GM12878 (cell line): ENCODE results near the gene SMAD1. TPM values are rescaled to one million over a fixed set of nuclear protein-coding genes. Genes with fewer than 3 reads are reported as not detected.

Experiments
- ATAC-seq: fragments of 200-7000 bp; cut with Tn5 transposase; 3 replicates; pipeline ENCODE4 v1.9.1; 2020; ENCODE audit warnings: mild to moderate bottlenecking, moderate library complexity
- BruUV-seq: library from RNA; stranded (reverse); fragments of 400-500 nt; replicated peaks from 2 replicates; lab custom pipeline; 2021; lab: Mats Ljungman, UMichigan
- CTCF ChIA-PET: fragments of 300-600 bp; sonication (Branson Sonifier 250); formaldehyde crosslinking; extraction: SDS; loops from one replicate; lab custom pipeline; 2021; ENCODE audit warnings: inconsistent platforms; lab: Yijun Ruan, JAX
- POLR2A ChIA-PET: fragments of 350-600 bp; formaldehyde crosslinking; extraction: SDS; loops from one replicate; lab custom pipeline; 2021; ENCODE audit warnings: inconsistent platforms; lab: Charles Lee
- RAD21 ChIA-PET: fragments of 300-600 bp; sonication (Branson Sonifier 250); formaldehyde crosslinking; loops from one replicate; lab custom pipeline; 2023; ENCODE audit warnings: antibody characterized with exemption; ENCODE audit not compliant: unreplicated experiment; lab: Charles Lee
- SMC1A ChIA-PET: fragments of 300-600 bp; sonication (Branson Sonifier 250); formaldehyde crosslinking; loops from one replicate; lab custom pipeline; 2023; ENCODE audit not compliant: unreplicated experiment, uncharacterized antibody; lab: Charles Lee
- DNase-seq: peaks from one replicate; pipeline ENCODE4 v3.0.0-alpha.2; 2011; ENCODE audit warnings: low read depth, low spot score
- FAIRE-seq: peaks from 3 replicates; lab custom pipeline; 2011; peaks lifted over from hg19 to GRCh38; lab: Jason Lieb, UNC
- H2AFZ ChIP-seq: 2 replicates; pipeline ENCODE4 v1.6.0; 2011; ENCODE audit warnings: low read depth, low read length, control low read depth; ENCODE audit not compliant: control insufficient read depth
- H3K27ac ChIP-seq: 2 replicates; pipeline ENCODE4 v1.5.1; 2011; ENCODE audit warnings: control low read depth; ENCODE audit not compliant: control insufficient read depth, insufficient read depth
- H3K27me3 ChIP-seq, 2 experiments: replicated peaks in 1 of 2; 2 replicates each; pipeline versions ENCODE4 v1.6.0 to v1.6.1; 2011; ENCODE audit warnings: low read length in 1 of 2; ENCODE audit not compliant: control insufficient read depth in 2 of 2, insufficient read depth in 2 of 2
- H3K36me3 ChIP-seq, 2 experiments: 2 replicates each; pipeline ENCODE4 v1.5.1; 2011; ENCODE audit warnings: low read length in 1 of 2; ENCODE audit not compliant: control insufficient read depth in 2 of 2, insufficient read depth in 2 of 2
- H3K4me1 ChIP-seq: 2 replicates; pipeline ENCODE4 v1.6.1; 2011; ENCODE audit warnings: mild to moderate bottlenecking, low read length, moderate library complexity, mixed read lengths; ENCODE audit not compliant: control insufficient read depth, insufficient read depth
- H3K4me2 ChIP-seq: 2 replicates; pipeline ENCODE4 v1.6.0; 2011; ENCODE audit warnings: control low read depth; ENCODE audit not compliant: control insufficient read depth, insufficient read depth
- H3K4me3 ChIP-seq: fragments of 200-600 bp; sonication (generic); 2 replicates; pipeline ENCODE4 v1.5.1; 2016
- H3K79me2 ChIP-seq: 2 replicates; pipeline ENCODE4 v1.6.0; 2011; ENCODE audit warnings: low read length; ENCODE audit not compliant: control insufficient read depth, insufficient read depth
- H3K9ac ChIP-seq: 2 replicates; pipeline ENCODE4 v1.8.0; 2011; ENCODE audit warnings: low read length, control low read depth, mixed read lengths; ENCODE audit not compliant: control insufficient read depth, insufficient read depth
- H3K9me3 ChIP-seq: replicated peaks from 3 replicates; pipeline ENCODE4 v1.5.1; 2011; ENCODE audit warnings: mild to moderate bottlenecking, low read length; ENCODE audit not compliant: control insufficient read depth, insufficient read depth
- H4K20me1 ChIP-seq: 2 replicates; pipeline ENCODE4 v1.6.0; 2011; ENCODE audit not compliant: control insufficient read depth, insufficient read depth
- CBFB ChIP-seq: IDR thresholded peaks from 2 replicates; pipeline ENCODE4 v1.6.1; 2016; ENCODE audit warnings: antibody characterized with exemption, low read depth
- CBX5 ChIP-seq: sonication (generic); IDR thresholded peaks from 2 replicates; pipeline ENCODE4 v1.6.1; 2016; ENCODE audit warnings: low read depth, moderate library complexity, mild to moderate bottlenecking, inconsistent platforms
- EGR1 ChIP-seq, 2 experiments: IDR thresholded peaks; 1 replicate in 1 of 2; 2 replicates in 1 of 2; pipeline ENCODE4 v1.6.1; 2011 to 2012; ENCODE audit warnings: low read depth in 2 of 2, low read length in 2 of 2, borderline replicate concordance in 1 of 2, mild to moderate bottlenecking in 1 of 2, moderate library complexity in 1 of 2
- FOXM1 ChIP-seq: IDR thresholded peaks from 2 replicates; pipeline ENCODE4 v1.6.1; 2012; ENCODE audit warnings: low read depth, mild to moderate bottlenecking, inconsistent platforms, low read length, moderate library complexity
- MXI1 ChIP-seq: fragments of 150-350 bp; IDR thresholded peaks from 2 replicates; pipeline ENCODE4 v1.6.1; 2011; ENCODE audit warnings: low read depth, mild to moderate bottlenecking, inconsistent platforms, low read length, improper control_type of control experiment
- RAD21 ChIP-seq: IDR thresholded peaks from 2 replicates; pipeline ENCODE4 v1.6.1; 2011; ENCODE audit warnings: mild to moderate bottlenecking, low read depth, low read length, moderate library complexity; ENCODE audit not compliant: insufficient read depth
- SREBF1 ChIP-seq: IDR thresholded peaks from 2 replicates; pipeline ENCODE4 v1.6.1; 2012; ENCODE audit warnings: mild to moderate bottlenecking, low read length
- YBX1 ChIP-seq: fragments of 450-650 bp; IDR thresholded peaks from 2 replicates; pipeline ENCODE4 v1.6.1; 2016; ENCODE audit warnings: antibody characterized with exemption
- ZNF217 ChIP-seq: fragments of 450-650 bp; IDR thresholded peaks from 2 replicates; pipeline ENCODE4 v1.6.1; 2017; ENCODE audit warnings: antibody characterized with exemption, mild to moderate bottlenecking
- ZNF24 ChIP-seq: fragments of 450-650 bp; IDR thresholded peaks from 2 replicates; pipeline ENCODE4 v1.6.1; 2017; ENCODE audit warnings: antibody characterized with exemption, mild to moderate bottlenecking
- WGBS: methylation state at CpG from one replicate; pipeline ENCODE4 v1.1.6; 2016; ENCODE audit warnings: low lambda C conversion rate; ENCODE audit not compliant: insufficient replicate concordance, insufficient coverage; ENCODE audit errors: missing lambda C conversion rate; 5-methylcytosine and 5-hydroxymethylcytosine counted together
- in situ Hi-C: fragments of 300-500 bp; cut with MboI; formaldehyde crosslinking; loops from 9 replicates; pipeline ENCODE4 v1.14.3; 2018; ENCODE audit warnings: mixed read lengths
- intact Hi-C: fragments of 100-400 bp; cut with micrococcal nuclease; formaldehyde crosslinking; loops from one replicate; pipeline ENCODE4 v1.14.2; 2022; ENCODE audit not compliant: unreplicated experiment
- polyA plus RNA-seq, 11 experiments: library from polyadenylated mRNA; depleted of rRNA in 4 of 11; unstranded in 6 of 11; stranded (reverse) in 5 of 11; fragments of >200 nt; fragmentation: Nextera tagmentation in 4 of 11; fragmentation: Illumina TruSeq in 1 of 11; extraction: Ambion mirVana in 4 of 11; extraction: Trizol in 1 of 11; gene quantifications; 1 replicate in 1 of 11; 2 replicates in 10 of 11; pipeline versions ENCODE4 v1.2.1 to v1.2.3, GENCODE V29; 2011 to 2016; ENCODE audit warnings: inconsistent platforms in 2 of 11, missing spikeins in 2 of 11, low read depth in 1 of 11
- total RNA-seq, 4 experiments: library from RNA; depleted of rRNA in 3 of 4; stranded (reverse); fragments of >200 nt in 3 of 4; fragmentation: Illumina TruSeq in 1 of 4; extraction: Trizol in 1 of 4; gene quantifications; 2 replicates each; pipeline versions ENCODE4 v1.2.1 to v1.2.3, GENCODE V29; 2013 to 2021
- TF ChIP-seq, protein P1 (sequence below): IDR thresholded peaks from 2 replicates; pipeline ENCODE4 v1.6.1; 2012; ENCODE audit warnings: low read depth, low read length, improper control_type of control experiment

The SMAD1 gene
- total and polyA plus RNA-seq, 10 of the 15 experiments (the other 5 are each of a cell fraction or from before 2014, with no cell fraction given), result 0.29 to 17.5 (median 13.6) TPM

DNA sequence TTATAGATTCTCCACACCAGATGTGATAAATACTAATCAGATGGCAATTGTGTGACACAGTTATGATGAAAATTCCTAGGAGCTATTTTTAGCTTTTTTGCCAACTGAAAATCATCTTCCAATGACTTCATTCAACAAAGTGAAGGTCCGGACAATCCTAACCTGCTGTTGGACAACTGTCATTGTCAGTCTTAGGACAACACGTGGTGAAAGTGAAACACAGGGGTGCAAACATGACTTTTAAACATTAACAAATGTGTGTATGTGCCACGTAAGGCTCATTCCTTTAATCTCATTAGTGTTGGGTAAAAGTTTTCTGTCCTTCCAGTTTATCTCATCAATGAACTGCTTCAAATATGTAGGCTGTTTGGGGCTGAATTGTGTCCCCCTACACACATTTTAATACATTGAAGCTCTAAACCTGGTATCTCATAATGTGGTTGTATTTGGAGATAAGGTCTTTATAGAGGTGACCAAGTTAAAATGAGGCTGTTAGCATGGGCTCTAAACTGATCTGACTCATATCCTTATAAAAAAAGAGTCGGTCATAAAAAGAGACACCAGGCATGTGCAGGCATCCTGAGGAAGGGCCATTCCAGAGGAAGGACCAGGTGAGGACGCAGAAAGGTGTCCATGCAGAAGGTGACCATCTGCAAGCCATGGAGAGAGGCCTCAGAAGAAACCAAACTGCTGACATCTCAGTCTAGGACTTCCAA, 41.2 kb upstream of the SMAD1 start (continued):
- no peak for TF ChIP-seq CBFB
- TF ChIP-seq CBX5, result no peak
- TF ChIP-seq, protein P1, sequence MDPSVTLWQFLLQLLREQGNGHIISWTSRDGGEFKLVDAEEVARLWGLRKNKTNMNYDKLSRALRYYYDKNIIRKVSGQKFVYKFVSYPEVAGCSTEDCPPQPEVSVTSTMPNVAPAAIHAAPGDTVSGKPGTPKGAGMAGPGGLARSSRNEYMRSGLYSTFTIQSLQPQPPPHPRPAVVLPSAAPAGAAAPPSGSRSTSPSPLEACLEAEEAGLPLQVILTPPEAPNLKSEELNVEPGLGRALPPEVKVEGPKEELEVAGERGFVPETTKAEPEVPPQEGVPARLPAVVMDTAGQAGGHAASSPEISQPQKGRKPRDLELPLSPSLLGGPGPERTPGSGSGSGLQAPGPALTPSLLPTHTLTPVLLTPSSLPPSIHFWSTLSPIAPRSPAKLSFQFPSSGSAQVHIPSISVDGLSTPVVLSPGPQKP, result no peak
- TF ChIP-seq EGR1 (IDR thresholded peaks at IDR 0.05; ENCODE audit: borderline replicate concordance in 1 of 2, low read depth in 2 of 2, low read length in 2 of 2), result no peak

DNA sequence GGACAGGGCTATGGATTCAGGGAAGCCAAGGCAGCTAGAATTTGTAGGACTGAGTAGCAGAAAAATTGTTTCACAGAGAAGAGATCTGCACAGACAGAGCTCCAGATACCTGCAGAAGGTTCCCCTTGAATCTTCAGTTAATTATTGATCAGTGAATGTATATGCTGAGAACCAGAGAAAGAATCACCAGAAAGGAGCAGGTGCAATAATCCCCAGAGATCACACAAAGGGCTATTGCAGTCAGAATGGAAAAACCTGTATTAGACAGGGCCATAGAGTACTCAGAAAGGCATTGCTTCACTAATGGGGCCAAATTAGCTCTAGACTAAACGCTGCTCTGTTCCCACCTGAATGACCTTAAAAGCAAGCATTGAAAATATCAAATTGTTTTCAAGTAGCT, 35.5 kb upstream of the SMAD1 start:
- no peaks in the 10 kb centered on the region for H3K4me1 ChIP-seq
- no peaks in the 10 kb centered on the region for H3K36me3 ChIP-seq
- ChIA-PET SMC1A (interaction anchor here (0.5 to 1.3 kb wide), 3 partner anchors 163 to 778 kb away, joined by 3 read pairs; no protein-coding TSS in a partner anchor), RAD21 (no interaction called here), POLR2A (no interaction called here), CTCF (interaction anchor here (1.0 to 1.2 kb wide), 2 partner anchors 19 to 28 kb away, joined by 3 read pairs; no protein-coding TSS in a partner anchor)
- H4K20me1 ChIP-seq, result no peaks in the 10 kb centered on the region
- ATAC-seq (no peak), DNase-seq (peak; percentile 5), FAIRE-seq (no peak)
- no TSS peak for BruUV-seq
- TF ChIP-seq RAD21 (no peak), YBX1 (no peak), FOXM1 (no peak), MXI1 (no peak), SREBF1 (no peak), ZNF24 (no peak), ZNF217 (no peak)
- TF ChIP-seq, protein P1, result no peak
- WGBS, result 0% methylated on average over 1 of the region's 1 CpG
- H3K4me2 ChIP-seq, result no peak overlapping the region
- no peaks in the 10 kb centered on the region; the same call in 2 of the 3 replicates for H3K9me3 ChIP-seq
- no peak overlapping the region for H3K27ac ChIP-seq
- no peak overlapping the region for H3K9ac ChIP-seq
- H3K27me3 ChIP-seq, result no peaks in the 10 kb centered on the region
- no peak overlapping the region for H3K4me3 ChIP-seq
- intact Hi-C loops (no loop called here), in situ Hi-C loops (no loop called here)
- H3K79me2 ChIP-seq, result no peaks in the 10 kb centered on the region
- no peak overlapping the region for H2AFZ ChIP-seq
